ENCODE results near the gene MAP1LC3B2.
A peak's percentile ranks its signal among the peaks of the same experiment; 100 is the strongest.
"Not testable (repeated sequence)": the region's sequence is repeated elsewhere in the genome, so short reads cannot be mapped to it uniquely, and the experiment has no call there.

The MAP1LC3B2 gene

GRCh38 chr12:116556356-116556952 lies 2.7 kb upstream of the MAP1LC3B2 start:
- no peak overlapping the region for H3K9ac ChIP-seq
- no peaks in the 10 kb centered on the region for H4K20me1 ChIP-seq
- H3K36me3 ChIP-seq = no peaks in the 10 kb centered on the region
- no peak for TF ChIP-seq Cebpa-rat (IDR thresholded peaks at IDR 0.05)
- H3K4me1 ChIP-seq = peaks cover 88% of the 10 kb centered on the region
- H3K27me3 ChIP-seq = no peaks in the 10 kb centered on the region
- H3K4me3 ChIP-seq = no peak overlapping the region
- peak overlapping the region; percentile 99 for H3K4me2 ChIP-seq
- H3K9me3 ChIP-seq = peaks cover 4% of the 10 kb centered on the region; the same call in 1 of the 2 replicates
- peak overlapping the region; percentile 99 for H3K27ac ChIP-seq

DNA sequence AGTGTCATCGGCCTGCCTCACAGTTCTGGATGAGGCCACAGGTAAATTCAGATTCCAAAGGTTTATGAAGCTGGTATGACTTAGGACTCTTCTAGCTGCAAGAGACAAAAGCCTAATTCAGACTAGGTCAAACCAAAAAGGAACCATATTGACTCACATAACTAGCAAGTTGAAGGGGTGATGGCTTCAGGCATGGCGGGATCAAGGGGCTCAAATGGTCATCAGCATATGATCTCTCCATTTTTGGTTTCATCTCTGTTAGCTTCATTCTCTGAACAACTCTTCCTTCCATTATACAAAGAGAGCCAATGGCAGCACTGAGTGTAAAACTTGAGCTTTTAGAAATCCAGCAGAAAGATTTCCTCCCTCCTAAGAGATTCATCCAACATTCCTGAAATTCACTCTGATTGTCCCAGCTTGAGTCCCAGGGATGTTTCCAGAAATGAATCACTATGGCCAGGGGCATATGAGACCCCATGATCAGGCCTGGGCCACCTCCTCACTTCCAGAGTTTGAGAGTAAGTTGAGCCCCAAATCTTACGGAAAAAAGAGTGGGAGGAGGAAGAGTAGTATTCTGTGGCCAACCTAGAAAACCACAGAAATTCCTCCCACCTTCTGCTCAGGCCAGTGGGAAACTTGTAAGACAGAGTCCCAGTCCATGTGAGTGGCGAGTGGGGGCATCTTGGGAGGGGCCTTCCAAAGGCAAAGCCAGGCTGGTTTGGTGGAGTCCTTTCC lies 2.0 kb upstream of the MAP1LC3B2 start:
- peaks cover 88% of the 10 kb centered on the region for H3K4me1 ChIP-seq
- H3K4me3 ChIP-seq = peak overlapping the region; percentile 63
- H3K4me2 ChIP-seq = peak overlapping the region; percentile 99
- H3K27me3 ChIP-seq = no peaks in the 10 kb centered on the region
- no peaks in the 10 kb centered on the region for H3K36me3 ChIP-seq
- H3K9ac ChIP-seq = peak overlapping the region; percentile 90
- TF ChIP-seq Cebpa-rat (IDR thresholded peaks at IDR 0.05) = no peak
- peaks cover 8% of the 10 kb centered on the region; the same call in 1 of the 2 replicates for H3K9me3 ChIP-seq
- H3K27ac ChIP-seq = peak overlapping the region; percentile 99
- no peaks in the 10 kb centered on the region for H4K20me1 ChIP-seq

DNA sequence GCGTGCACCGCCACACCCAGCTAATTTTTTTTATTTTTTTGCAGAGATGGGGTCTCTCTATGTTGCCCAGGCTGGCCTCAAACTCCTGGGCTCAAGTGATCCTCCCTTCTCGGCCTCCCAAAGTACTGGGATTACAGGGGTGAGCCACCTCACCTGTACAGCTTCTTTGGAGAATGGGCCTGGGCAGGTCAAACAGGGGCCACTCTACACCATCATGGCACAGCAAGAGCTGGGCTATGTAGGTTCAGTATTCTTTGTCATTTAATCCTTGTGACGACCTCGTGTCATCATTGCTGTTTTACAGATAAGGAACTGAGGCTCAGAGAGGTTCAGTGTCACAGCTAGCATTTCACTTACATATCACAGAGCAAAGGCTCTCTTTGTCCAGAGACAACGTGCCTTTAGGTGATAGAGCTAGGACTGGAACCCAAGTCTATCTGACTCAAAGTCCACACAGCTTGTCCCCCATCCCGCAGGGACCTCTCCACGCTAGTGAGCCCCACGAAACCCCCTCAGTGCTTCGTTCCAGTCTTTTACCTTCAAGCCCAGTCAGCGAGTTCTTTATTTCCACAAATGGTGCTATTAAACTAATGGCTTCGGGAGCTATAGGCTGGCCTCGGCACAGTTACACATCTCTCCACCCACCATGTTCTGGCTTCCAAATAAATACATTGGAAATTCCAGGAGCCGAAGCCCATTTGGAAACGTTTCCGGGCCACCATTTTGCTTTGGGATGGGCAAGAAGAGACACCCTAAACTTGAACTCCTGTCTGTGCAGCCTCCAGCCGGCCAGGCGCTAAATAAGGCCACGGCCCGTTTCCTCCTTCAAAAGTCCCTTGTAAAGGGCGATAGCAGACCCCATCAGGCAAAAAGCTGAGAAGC lies 660 bp upstream of the MAP1LC3B2 start:
- Histone ChIP-seq H3K9ac (peak overlapping the region; percentile 90), H3K4me1 (peaks cover 76% of the 10 kb centered on the region), H4K20me1 (no peaks in the 10 kb centered on the region), H3K9me3 (peaks cover 18% of the 10 kb centered on the region), H3K27me3 (no peaks in the 10 kb centered on the region), H3K36me3 (no peaks in the 10 kb centered on the region), H3K4me3 (peak overlapping the region; percentile 63), H3K27ac (peak overlapping the region; percentile 99), H3K4me2 (peak overlapping the region; percentile 99)
- no peak for TF ChIP-seq Cebpa-rat (IDR thresholded peaks at IDR 0.05)

DNA sequence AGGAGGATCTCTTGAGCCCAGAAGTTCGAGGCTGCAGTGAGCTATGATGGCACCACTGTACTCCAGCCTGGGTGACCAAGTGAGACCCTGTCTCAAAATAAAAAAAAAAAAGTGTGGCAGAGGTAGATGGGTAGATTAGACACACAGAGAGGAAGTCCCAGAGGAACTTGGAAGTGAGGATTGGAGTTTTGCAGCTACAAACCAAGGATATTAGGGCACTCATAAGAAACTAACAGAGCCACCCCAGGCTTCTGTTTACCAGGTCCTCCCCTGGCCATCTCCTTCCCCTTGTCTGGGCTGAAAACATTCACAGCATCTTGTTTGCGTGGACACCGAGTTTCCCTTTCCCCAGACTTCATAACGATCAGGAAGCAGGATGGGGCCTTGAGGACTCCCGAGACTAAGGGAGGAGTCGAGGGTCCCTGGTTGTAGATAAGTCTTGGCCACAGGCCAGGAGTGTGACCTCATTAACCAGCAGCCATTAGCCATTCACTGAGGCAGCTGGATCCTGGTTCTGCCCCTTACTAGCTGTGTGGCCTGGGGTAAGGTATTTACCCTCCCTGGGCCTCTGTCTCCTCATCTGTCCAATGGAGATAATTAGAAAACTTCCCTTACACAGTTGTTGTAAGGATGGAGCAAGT lies 2.1 kb downstream of the MAP1LC3B2 start:
- Histone ChIP-seq H3K4me3 (no peak overlapping the region), H3K9me3 (peaks cover 44% of the 10 kb centered on the region), H3K4me1 (peaks cover 53% of the 10 kb centered on the region), H3K9ac (peak overlapping the region; percentile 90), H4K20me1 (no peaks in the 10 kb centered on the region), H3K4me2 (peak overlapping the region; percentile 99), H3K27me3 (no peaks in the 10 kb centered on the region), H3K27ac (peak overlapping the region; percentile 99), H3K36me3 (no peaks in the 10 kb centered on the region; the same call in 1 of the 2 replicates)
- TF ChIP-seq Cebpa-rat (IDR thresholded peaks at IDR 0.05) = no peak

DNA sequence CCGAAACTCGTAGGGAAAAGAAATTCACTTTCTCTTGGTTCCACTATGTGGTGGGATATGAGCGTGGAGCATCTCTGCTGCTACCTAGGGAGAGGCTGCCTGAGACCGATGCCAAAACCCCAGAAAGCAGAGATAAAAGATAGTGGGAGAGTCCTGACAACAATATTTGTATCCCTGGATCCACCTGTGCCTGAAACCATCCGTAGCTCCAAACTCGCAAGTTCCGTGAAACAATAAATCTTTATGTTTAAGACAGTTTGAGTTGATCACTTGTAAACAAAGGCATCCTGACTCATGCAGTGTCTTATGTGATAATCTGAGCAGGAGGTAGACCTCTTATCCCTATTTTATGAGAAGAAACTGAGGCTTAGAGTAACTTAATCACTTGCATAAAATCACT lies 2.9 kb downstream of the MAP1LC3B2 start:
- peaks cover 45% of the 10 kb centered on the region for H3K4me1 ChIP-seq
- H3K9me3 ChIP-seq = peaks cover 44% of the 10 kb centered on the region
- H3K9ac ChIP-seq = peak overlapping the region; percentile 90; the same call in 1 of the 2 replicates
- H3K27ac ChIP-seq = peak overlapping the region; percentile 99
- H3K4me2 ChIP-seq = peak overlapping the region; percentile 99
- no peak overlapping the region for H3K4me3 ChIP-seq
- no peak for TF ChIP-seq Cebpa-rat (IDR thresholded peaks at IDR 0.05)
- H3K36me3 ChIP-seq = no peaks in the 10 kb centered on the region; the same call in 1 of the 2 replicates
- no peaks in the 10 kb centered on the region for H4K20me1 ChIP-seq
- H3K27me3 ChIP-seq = no peaks in the 10 kb centered on the region

DNA sequence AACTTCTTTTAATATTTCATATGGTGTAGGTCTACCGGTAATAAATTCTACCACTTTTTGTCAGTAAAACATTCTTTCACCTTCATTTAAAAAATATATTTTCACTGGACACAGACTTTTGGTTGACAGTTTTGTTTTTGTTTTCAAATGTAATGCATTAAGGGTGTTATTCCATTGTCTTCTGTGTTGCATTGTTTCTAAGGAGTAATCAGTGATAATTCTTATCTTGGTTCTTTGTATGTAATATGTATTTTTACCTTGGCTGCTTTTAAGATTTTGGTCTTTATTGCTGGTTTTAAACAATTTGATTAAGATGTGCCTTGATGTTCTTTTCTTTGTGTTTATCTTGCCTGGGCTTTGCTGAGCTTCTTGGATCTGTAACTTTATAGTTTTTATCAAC lies 4.1 kb downstream of the MAP1LC3B2 start:
- peaks cover 44% of the 10 kb centered on the region for H3K9me3 ChIP-seq
- H3K4me2 ChIP-seq = no peak overlapping the region
- no peaks in the 10 kb centered on the region; the same call in 1 of the 2 replicates for H3K36me3 ChIP-seq
- no peak overlapping the region for H3K27ac ChIP-seq
- H3K4me1 ChIP-seq = peaks cover 33% of the 10 kb centered on the region
- H3K4me3 ChIP-seq = no peak overlapping the region
- TF ChIP-seq Cebpa-rat (IDR thresholded peaks at IDR 0.05) = no peak
- H4K20me1 ChIP-seq = no peaks in the 10 kb centered on the region
- H3K27me3 ChIP-seq = no peaks in the 10 kb centered on the region
- H3K9ac ChIP-seq = no peak overlapping the region

GRCh38 chr12:116564080-116564479 lies 4.9 kb downstream of the MAP1LC3B2 start:
- Histone ChIP-seq H3K27ac (no peak overlapping the region), H3K4me1 (peaks cover 25% of the 10 kb centered on the region), H3K27me3 (no peaks in the 10 kb centered on the region), H3K36me3 (no peaks in the 10 kb centered on the region; the same call in 1 of the 2 replicates), H3K4me2 (no peak overlapping the region), H3K9ac (no peak overlapping the region), H3K9me3 (peaks cover 49% of the 10 kb centered on the region), H4K20me1 (no peaks in the 10 kb centered on the region), H3K4me3 (no peak overlapping the region)
- TF ChIP-seq Cebpa-rat (IDR thresholded peaks at IDR 0.05) = no peak

DNA sequence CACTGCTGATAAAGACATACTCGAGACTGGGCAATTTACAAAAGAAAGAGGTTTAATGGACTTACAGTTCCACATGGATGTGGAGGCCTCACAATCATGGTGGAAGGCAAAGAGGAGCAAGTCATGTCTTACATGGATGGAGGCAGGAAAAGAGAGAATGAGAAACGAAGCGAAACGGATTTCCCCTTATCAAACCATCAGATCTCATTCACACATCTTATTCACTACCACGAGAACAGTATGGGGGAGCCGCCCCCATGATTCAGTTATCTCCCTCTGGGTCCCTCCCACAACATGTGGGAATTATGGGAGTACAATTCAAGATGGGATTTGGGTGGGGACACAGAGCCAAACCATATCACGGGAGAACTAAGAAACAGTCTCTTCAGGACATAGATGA lies 6.0 kb downstream of the MAP1LC3B2 start:
- Histone ChIP-seq H3K4me1 (peaks cover 20% of the 10 kb centered on the region), H3K9me3 (peaks cover 50% of the 10 kb centered on the region)
- not testable (repeated sequence) for H3K27me3 ChIP-seq, H3K9ac ChIP-seq, H3K4me2 ChIP-seq, H3K36me3 ChIP-seq, H3K27ac ChIP-seq, H4K20me1 ChIP-seq, H3K4me3 ChIP-seq

GRCh38 chr12:116565963-116566362 lies 6.8 kb downstream of the MAP1LC3B2 start:
- Histone ChIP-seq H3K9ac (no peak overlapping the region), H4K20me1 (no peaks in the 10 kb centered on the region), H3K27ac (no peak overlapping the region), H3K4me2 (no peak overlapping the region), H3K9me3 (peaks cover 55% of the 10 kb centered on the region), H3K36me3 (no peaks in the 10 kb centered on the region; the same call in 1 of the 2 replicates), H3K4me3 (no peak overlapping the region), H3K27me3 (no peaks in the 10 kb centered on the region), H3K4me1 (peaks cover 13% of the 10 kb centered on the region)
- no peak for TF ChIP-seq Cebpa-rat (IDR thresholded peaks at IDR 0.05)

All from BLaER1 (cell line).